Activated CD4-positive, alpha-beta memory T cell treated with anti-CD3 and anti-CD28 coated beads, Interleukin-2, amount 10 ng/mL, durations not matched to agents 7 days and 5 days (primary cell): ENCODE measurements around the gene CFAP97. TPM values are rescaled to one million over a fixed set of nuclear protein-coding genes. Genes with fewer than 3 reads are reported as not detected.

Source experiments
- total RNA-seq, 2 experiments: library from RNA; stranded (reverse); gene quantifications; one replicate each; pipeline ENCODE4 v1.2.3, GENCODE V29; 2021

CFAP97 gene
- total RNA-seq, 2 experiments from 2014 or later: 31.9 to 32.1 TPM

Other genes with a start within 250 kb of the CFAP97 start
- not detected for gene HELT, start 185.5 kb downstream of the CFAP97 start, total RNA-seq
- 1 to 10 TPM; 3.8 to 5.2 TPM for gene SLC25A4, start 60.7 kb downstream of the CFAP97 start, total RNA-seq
- 10 to 100 TPM; 18.0 to 18.5 TPM for gene SNX25, start 5.6 kb upstream of the CFAP97 start, total RNA-seq
- gene LRP2BP, start 191.9 kb upstream of the CFAP97 start, total RNA-seq: 1 to 10 TPM; 1.1 to 1.2 TPM
- gene ANKRD37, start 192.8 kb upstream of the CFAP97 start, total RNA-seq: 10 to 100 TPM; 16.0 to 16.1 TPM
- 10 to 100 TPM; 23.4 to 23.8 TPM for gene UFSP2, start 222.0 kb upstream of the CFAP97 start, total RNA-seq